B cell (primary cell): ENCODE measurements around the gene TRA2A. TPM values are rescaled to one million over a fixed set of nuclear protein-coding genes. Genes with fewer than 3 reads are reported as not detected.

Experiments used
- ATAC-seq: fragments of 200-7000 bp; cut with Tn5 transposase; one replicate; pipeline ENCODE4 v1.10.0; 2021; ENCODE audit warnings: low read depth, mild to moderate bottlenecking, moderate number of reproducible peaks, moderate library complexity
- CTCF ChIA-PET: fragments of 350-600 bp; sonication (Branson Sonifier 250); formaldehyde crosslinking; loops from one replicate; lab custom pipeline; 2021; ENCODE audit warnings: antibody characterized with exemption, inconsistent platforms; lab: Charles Lee
- POLR2A ChIA-PET: fragments of 350-600 bp; sonication (Branson Sonifier 250); formaldehyde crosslinking; loops from one replicate; lab custom pipeline; 2021; ENCODE audit warnings: antibody characterized with exemption; lab: Charles Lee
- DNase-seq: peaks from one replicate; pipeline ENCODE4 v3.0.0; 2013
- H2AFZ ChIP-seq: 2 replicates; pipeline ENCODE4 v1.6.1; 2012; ENCODE audit warnings: mild to moderate bottlenecking, low read depth, low read length; ENCODE audit not compliant: insufficient read depth, poor library complexity, severe bottlenecking
- H3K27ac ChIP-seq, 2 donors: 1 replicate in 1 of 2; 2 replicates in 1 of 2; pipeline ENCODE4 v1.5.1; 2012 to 2013; ENCODE audit warnings: low read length in 2 of 2, mild to moderate bottlenecking in 2 of 2, moderate library complexity in 1 of 2
- H3K27me3 ChIP-seq, 4 experiments: fragments of 200-600 bp in 1 of 4; sonication (generic) in 1 of 4; replicated peaks in 1 of 4; 1 replicate in 2 of 4; 2 replicates in 2 of 4; pipeline versions ENCODE4 v1.6.1 to v1.7.0; 2013 to 2016; ENCODE audit warnings: low read length in 3 of 4, mild to moderate bottlenecking in 2 of 4, mixed read lengths in 1 of 4, moderate library complexity in 1 of 4; ENCODE audit not compliant: insufficient read depth in 4 of 4, control insufficient read depth in 3 of 4; ENCODE audit errors: control extremely low read depth in 1 of 4
- H3K36me3 ChIP-seq, 2 experiments: replicated peaks in 1 of 2; 1 replicate in 1 of 2; 2 replicates in 1 of 2; pipeline versions ENCODE4 v1.6.1 to v1.7.1; 2013; ENCODE audit warnings: low read length in 1 of 2; ENCODE audit not compliant: insufficient read depth in 2 of 2, control insufficient read depth in 1 of 2; ENCODE audit errors: control extremely low read depth in 1 of 2, extremely low read depth in 1 of 2
- H3K4me1 ChIP-seq, 2 donors: fragments of 200-600 bp in 1 of 2; sonication (generic) in 1 of 2; 1 replicate in 1 of 2; 2 replicates in 1 of 2; pipeline versions ENCODE4 v1.5.1 to v1.6.1; 2013 to 2017; ENCODE audit warnings: low read length in 2 of 2; ENCODE audit not compliant: control insufficient read depth in 2 of 2, insufficient read depth in 2 of 2
- H3K4me2 ChIP-seq: replicated peaks from 2 replicates; pipeline ENCODE3; 2012; ENCODE audit warnings: mild to moderate bottlenecking, low read depth, low read length; ENCODE audit not compliant: poor library complexity, severe bottlenecking
- H3K4me3 ChIP-seq, 5 experiments: fragments of 200-600 bp in 1 of 5; sonication (generic) in 1 of 5; 1 replicate in 3 of 5; 2 replicates in 2 of 5; pipeline versions ENCODE4 v1.5.1 to v1.7.0; 2011 to 2016; ENCODE audit warnings: low read length in 4 of 5, mild to moderate bottlenecking in 4 of 5, low read depth in 2 of 5, control low read depth in 1 of 5, moderate library complexity in 1 of 5; ENCODE audit not compliant: insufficient read depth in 1 of 5; ENCODE audit errors: control extremely low read depth in 1 of 5, extremely low read depth in 1 of 5
- H3K79me2 ChIP-seq: fragments of 200-600 bp; sonication (generic); one replicate; pipeline ENCODE4 v1.6.0; 2016; ENCODE audit warnings: low read length; ENCODE audit not compliant: control insufficient read depth, insufficient read depth
- H3K9ac ChIP-seq: fragments of 200-600 bp; sonication (generic); 2 replicates; pipeline ENCODE4 v1.6.1; 2017; ENCODE audit warnings: mild to moderate bottlenecking, low read length, moderate library complexity
- H3K9me3 ChIP-seq, 3 donors: one replicate each; pipeline versions ENCODE4 v1.6.1 to v1.7.1; 2013; ENCODE audit warnings: low read length in 2 of 3; ENCODE audit not compliant: control insufficient read depth in 2 of 3, insufficient read depth in 1 of 3; ENCODE audit errors: control extremely low read depth in 1 of 3
- H4K20me1 ChIP-seq: 2 replicates; pipeline ENCODE4 v1.6.0; 2012; ENCODE audit warnings: mild to moderate bottlenecking, low read length; ENCODE audit not compliant: insufficient read depth, control insufficient read depth, poor library complexity, severe bottlenecking
- H3K27ac Mint-ChIP-seq: one replicate; pipeline ENCODE4 v1.8.0; 2021; ENCODE audit warnings: mixed read lengths
- H3K27me3 Mint-ChIP-seq: one replicate; pipeline ENCODE4 v1.8.0; 2021; ENCODE audit warnings: mixed read lengths
- H3K4me1 Mint-ChIP-seq: one replicate; pipeline ENCODE4 v1.8.0; 2021; ENCODE audit warnings: mixed read lengths
- H3K4me3 Mint-ChIP-seq: one replicate; pipeline ENCODE4 v1.8.0; 2021; ENCODE audit warnings: mixed read lengths
- H3K9me3 Mint-ChIP-seq: one replicate; pipeline ENCODE4 v1.8.0; 2022; ENCODE audit warnings: mixed read lengths; ENCODE audit not compliant: insufficient read depth
- CTCF ChIP-seq: fragments of 200-600 bp; IDR thresholded peaks from one replicate; pipeline ENCODE4 v1.8.0; 2022; ENCODE audit warnings: antibody characterized with exemption, mild to moderate bottlenecking
- EZH2 ChIP-seq: IDR thresholded peaks from 2 replicates; pipeline ENCODE4 v1.6.1; 2012; ENCODE audit warnings: borderline replicate concordance, low read depth, mild to moderate bottlenecking, moderate library complexity, low read length; ENCODE audit not compliant: insufficient read depth, poor library complexity, severe bottlenecking
- WGBS: methylation state at CpG from one replicate; pipeline ENCODE4 v1.1.5; 2013; ENCODE audit warnings: missing lambda C conversion rate; ENCODE audit not compliant: insufficient coverage; 5-methylcytosine and 5-hydroxymethylcytosine counted together
- intact Hi-C: fragments of 100-400 bp; cut with micrococcal nuclease; formaldehyde crosslinking; loops from one replicate; pipeline ENCODE4 v1.10.0; 2022
- polyA plus RNA-seq: library from polyadenylated mRNA; depleted of rRNA; stranded (reverse); fragments of >200 nt; gene quantifications from 2 replicates; pipeline ENCODE4 v1.2.3, GENCODE V29; 2012
- total RNA-seq, 2 donors: library from RNA; stranded (reverse); fragments of 120-200 nt in 1 of 2; gene quantifications; 1 replicate in 1 of 2; 2 replicates in 1 of 2; pipeline versions ENCODE4 v1.2.3 to v1.2.4, GENCODE V29; 2013 to 2022

TRA2A gene
- total and polyA plus RNA-seq, 2 donors (not counting 1 experiment from before 2014, with no cell fraction given): 107 to 173 TPM

- peak overlapping the region; percentile 57 for H3K4me3 Mint-ChIP-seq
- 66% methylated on average over 4 of the region's 5 CpGs for WGBS
- peak overlapping the region; percentile 44 for H3K4me2 ChIP-seq
- DNase-seq (peak; percentile 77), ATAC-seq (peak; percentile 91)
- H3K4me3 ChIP-seq: no peak overlapping the region
- H3K27me3 Mint-ChIP-seq: peaks cover 10% of the 10 kb centered on the region
- no peaks in the 10 kb centered on the region for H3K79me2 ChIP-seq
- H3K9me3 Mint-ChIP-seq: no peaks in the 10 kb centered on the region
- no peak overlapping the region for H3K27ac Mint-ChIP-seq
- H4K20me1 ChIP-seq: no peaks in the 10 kb centered on the region
- H3K4me1 Mint-ChIP-seq: peaks cover 3% of the 10 kb centered on the region
- intact Hi-C loops: loop anchor here (1.0 to 10.0 kb wide), 6 partner anchors 23 to 1524 kb away; partner anchors contain the start of gene CCDC126
- CTCF ChIA-PET: interaction anchor here (0.8 to 7.7 kb wide), 20 partner anchors 12 to 1499 kb away, joined by 3 to 119 read pairs (median 4); partner anchors contain the start of gene STK31
- POLR2A ChIA-PET: interaction anchor here (0.5 kb wide), 1 partner anchor 1186 kb away, joined by 3 read pairs; no protein-coding TSS in a partner anchor
- H3K27me3 ChIP-seq: peaks cover 0 to 4% (median 0%) of the 10 kb centered on the region in 4 experiments
- H3K9me3 ChIP-seq: no peaks in the 10 kb centered on the region
- H3K4me1 ChIP-seq: no peaks in the 10 kb centered on the region
- H2AFZ ChIP-seq: peak overlapping the region; percentile 46
- no peak overlapping the region for H3K9ac ChIP-seq
- H3K36me3 ChIP-seq: no peaks in the 10 kb centered on the region
- H3K27ac ChIP-seq: no peak overlapping the region
- TF ChIP-seq CTCF (peak; percentile 84), EZH2 (no peak)
These were observed 38.9 kb upstream of the TRA2A start for GRCh38 chr7:23570592-23571200.

- ATAC-seq (no peak), DNase-seq (no peak)
- Mint-ChIP-seq H3K4me1 (no peaks in the 10 kb centered on the region), H3K27me3 (peaks cover 17% of the 10 kb centered on the region), H3K4me3 (no peak overlapping the region), H3K27ac (no peak overlapping the region), H3K9me3 (no peaks in the 10 kb centered on the region)
- TF ChIP-seq EZH2 (no peak), CTCF (no peak)
- Histone ChIP-seq H3K9me3 (no peaks in the 10 kb centered on the region), H3K79me2 (no peaks in the 10 kb centered on the region), H3K36me3 (no peaks in the 10 kb centered on the region), H3K27me3 (peaks cover 0 to 9% (median 3%) of the 10 kb centered on the region in 4 experiments), H3K27ac (no peak overlapping the region), H4K20me1 (no peaks in the 10 kb centered on the region), H3K4me2 (no peak overlapping the region), H3K4me1 (no peaks in the 10 kb centered on the region), H2AFZ (no peak overlapping the region), H3K4me3 (no peak overlapping the region), H3K9ac (no peak overlapping the region)
- ChIA-PET POLR2A (no interaction called here), CTCF (interaction anchor here (1.1 kb wide), 1 partner anchor 10 kb away, joined by 4 read pairs; no protein-coding TSS in a partner anchor)
- intact Hi-C loops: no loop called here
These were observed 26.5 kb upstream of the TRA2A start for GRCh38 chr7:23558303-23558702.
